Gastrocnemius medialis (tissue), 4 donors: ENCODE measurements around the gene ADGRB3. TPM values are rescaled to one million over a fixed set of nuclear protein-coding genes. Genes with fewer than 3 reads are reported as not detected.
"Not testable (repeated sequence)": the region's sequence is repeated elsewhere in the genome, so short reads cannot be mapped to it uniquely, and the experiment has no call there.

ENCODE experiments used
- ATAC-seq, 2 donors: fragments of 150-250 bp; one replicate each; pipeline ENCODE4 v1.9.1; 2016
- DNase-seq, 2 donors: peaks; one replicate each; pipeline ENCODE4 v3.0.0-alpha.2; 2019
- H3K27ac ChIP-seq, 4 donors: fragments of 200-600 bp; sonication (generic); 1 replicate in 1 of 4; 2 replicates in 3 of 4; pipeline ENCODE4 v1.5.1; 2016 to 2018; ENCODE audit warnings: mild to moderate bottlenecking in 2 of 4, moderate library complexity in 1 of 4
- H3K27me3 ChIP-seq, 3 donors: fragments of 200-600 bp; sonication (generic) in 2 of 3; 1 replicate in 1 of 3; 2 replicates in 2 of 3; pipeline versions ENCODE4 v1.5.1 to v1.6.0; 2016 to 2019; ENCODE audit warnings: mild to moderate bottlenecking in 1 of 3, moderate library complexity in 1 of 3
- H3K36me3 ChIP-seq, 2 donors: fragments of 200-600 bp; sonication (generic) in 1 of 2; one replicate each; pipeline ENCODE4 v1.5.1; 2017 to 2018
- H3K4me1 ChIP-seq, 2 donors: fragments of 200-600 bp; sonication (generic) in 1 of 2; one replicate each; pipeline ENCODE4 v1.5.1; 2016 to 2017; ENCODE audit warnings: mild to moderate bottlenecking in 2 of 2
- H3K4me3 ChIP-seq, 4 donors: fragments of 200-600 bp; sonication (generic) in 3 of 4; 1 replicate in 1 of 4; 2 replicates in 3 of 4; pipeline ENCODE4 v1.5.1; 2016 to 2019; ENCODE audit warnings: mild to moderate bottlenecking in 2 of 4
- H3K9me3 ChIP-seq, 3 donors: fragments of 200-600 bp; sonication (generic) in 2 of 3; 1 replicate in 1 of 3; 2 replicates in 2 of 3; pipeline ENCODE4 v1.5.1; 2016 to 2019
- CTCF ChIP-seq, 5 experiments: fragments of 450-650 bp in 3 of 5; fragments of 200-600 bp in 2 of 5; sonication (generic) in 2 of 5; IDR thresholded peaks in 4 of 5; conservative IDR thresholded peaks in 1 of 5; 1 replicate in 4 of 5; 2 replicates in 1 of 5; pipeline ENCODE4 v1.5.1; 2016 to 2019; ENCODE audit warnings: antibody characterized with exemption in 5 of 5, mild to moderate bottlenecking in 3 of 5, moderate library complexity in 3 of 5
- POLR2A ChIP-seq, 2 donors: fragments of 450-650 bp; IDR thresholded peaks; one replicate each; pipeline ENCODE4 v1.6.1; 2017; ENCODE audit warnings: antibody characterized with exemption in 2 of 2, mild to moderate bottlenecking in 2 of 2, moderate library complexity in 2 of 2
- in situ Hi-C, 4 donors: fragments of 200-750 bp; cut with MboI; loops; one replicate each; pipeline versions ENCODE4 v1.15.0 to v1.8.0; 2017; ENCODE audit warnings: low sequenced_read_pairs in 4 of 4
- intact Hi-C: fragments of 100-400 bp; cut with DNase I; formaldehyde crosslinking; loops from one replicate; pipeline ENCODE4 v1.15.1; 2023; ENCODE audit warnings: low total_unique reads
- total RNA-seq, 4 donors: library from RNA; depleted of rRNA; stranded (reverse); fragments of >200 nt; gene quantifications; one replicate each; pipeline versions ENCODE4 v1.1.0 to v1.2.3, GENCODE V29; 2016

ADGRB3 gene
- total RNA-seq, 4 donors from 2014 or later, result 0.56 to 0.58 (median 0.58) TPM; not detected in 1

GRCh38 chr6:68657374-68658139 is 22.5 kb downstream of the ADGRB3 start:
- no peaks in the 10 kb centered on the region for H3K27me3 ChIP-seq
- DNase-seq (no peak), ATAC-seq (no peak)
- in situ Hi-C loops (no loop called here), intact Hi-C loops (no loop called here)
- no peaks in the 10 kb centered on the region for H3K9me3 ChIP-seq
- no peak overlapping the region for H3K27ac ChIP-seq
- H3K36me3 ChIP-seq, result no peaks in the 10 kb centered on the region
- TF ChIP-seq POLR2A (IDR thresholded peaks at IDR 0.05) (no peak), CTCF (IDR thresholded peaks at IDR 0.05 in 4 of 5, conservative IDR thresholded peaks at IDR 0.05 in 1 of 5) (no peak)
- H3K4me3 ChIP-seq, result no peak overlapping the region
- no peaks in the 10 kb centered on the region for H3K4me1 ChIP-seq

GRCh38 chr6:68658338-68658737 is 23.3 kb downstream of the ADGRB3 start:
- ATAC-seq, result no peak
- Histone ChIP-seq H3K27me3 (no peaks in the 10 kb centered on the region), H3K27ac (no peak overlapping the region), H3K4me3 (no peak overlapping the region), H3K36me3 (no peaks in the 10 kb centered on the region), H3K4me1 (no peaks in the 10 kb centered on the region), H3K9me3 (no peaks in the 10 kb centered on the region)
- intact Hi-C loops, result no loop called here
- in situ Hi-C loops, result no loop called here
- DNase-seq, result no peak
- TF ChIP-seq CTCF (IDR thresholded peaks at IDR 0.05 in 4 of 5, conservative IDR thresholded peaks at IDR 0.05 in 1 of 5), result no peak
- no peak for TF ChIP-seq POLR2A (IDR thresholded peaks at IDR 0.05)

GRCh38 chr6:68673255-68673654 is 38.2 kb downstream of the ADGRB3 start:
- no peaks in the 10 kb centered on the region for H3K4me1 ChIP-seq
- H3K27ac ChIP-seq, result no peak overlapping the region
- ATAC-seq (no peak), DNase-seq (no peak)
- no peaks in the 10 kb centered on the region for H3K9me3 ChIP-seq
- no peak overlapping the region for H3K4me3 ChIP-seq
- TF ChIP-seq POLR2A (IDR thresholded peaks at IDR 0.05) (no peak), CTCF (IDR thresholded peaks at IDR 0.05 in 4 of 5, conservative IDR thresholded peaks at IDR 0.05 in 1 of 5) (no peak)
- intact Hi-C loops (no loop called here), in situ Hi-C loops (no loop called here)
- no peaks in the 10 kb centered on the region for H3K36me3 ChIP-seq
- H3K27me3 ChIP-seq, result no peaks in the 10 kb centered on the region

GRCh38 chr6:68675548-68675947 is 40.5 kb downstream of the ADGRB3 start:
- Histone ChIP-seq H3K27me3 (no peaks in the 10 kb centered on the region), H3K4me1 (no peaks in the 10 kb centered on the region), H3K27ac (no peak overlapping the region), H3K9me3 (no peaks in the 10 kb centered on the region), H3K36me3 (no peaks in the 10 kb centered on the region), H3K4me3 (no peak overlapping the region)
- TF ChIP-seq POLR2A (IDR thresholded peaks at IDR 0.05), result no peak
- TF ChIP-seq CTCF (IDR thresholded peaks at IDR 0.05 in 4 of 5, conservative IDR thresholded peaks at IDR 0.05 in 1 of 5), result no peak
- DNase-seq (no peak), ATAC-seq (no peak)
- in situ Hi-C loops (no loop called here), intact Hi-C loops (no loop called here)

DNA sequence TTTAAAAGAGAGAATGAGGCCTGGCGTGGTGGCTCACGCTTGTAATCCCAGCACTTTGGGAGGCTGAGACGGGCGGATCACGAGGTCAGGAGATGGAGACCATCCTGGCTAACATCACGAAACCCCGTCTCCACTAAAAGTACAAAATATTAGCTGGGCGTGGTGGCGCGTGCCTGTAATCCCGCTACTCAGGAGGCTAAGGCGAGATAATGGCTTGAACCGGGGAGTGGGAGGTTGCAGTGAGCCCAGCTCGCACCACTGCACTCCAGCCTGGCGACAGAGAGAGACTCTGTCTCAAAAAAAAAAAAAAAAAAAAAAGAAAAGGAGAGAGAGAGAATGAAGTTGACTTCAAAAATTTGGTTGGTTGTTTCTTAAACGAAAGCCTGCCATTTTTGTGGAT is 41.0 kb downstream of the ADGRB3 start:
- H3K27me3 ChIP-seq, intact Hi-C loops, H3K9me3 ChIP-seq, DNase-seq, H3K27ac ChIP-seq, in situ Hi-C loops, H3K4me3 ChIP-seq, ATAC-seq, H3K4me1 ChIP-seq, H3K36me3 ChIP-seq: not testable (repeated sequence)
